Cerebellar nuclear complex (tissue), 1 donor: ENCODE results near the gene COL6A3.

Experiments
- DNase-seq, 2 experiments: peaks; one replicate each; lab custom pipeline; 2025; lab: John Stamatoyannopoulos, UW

The COL6A3 gene, protein sequence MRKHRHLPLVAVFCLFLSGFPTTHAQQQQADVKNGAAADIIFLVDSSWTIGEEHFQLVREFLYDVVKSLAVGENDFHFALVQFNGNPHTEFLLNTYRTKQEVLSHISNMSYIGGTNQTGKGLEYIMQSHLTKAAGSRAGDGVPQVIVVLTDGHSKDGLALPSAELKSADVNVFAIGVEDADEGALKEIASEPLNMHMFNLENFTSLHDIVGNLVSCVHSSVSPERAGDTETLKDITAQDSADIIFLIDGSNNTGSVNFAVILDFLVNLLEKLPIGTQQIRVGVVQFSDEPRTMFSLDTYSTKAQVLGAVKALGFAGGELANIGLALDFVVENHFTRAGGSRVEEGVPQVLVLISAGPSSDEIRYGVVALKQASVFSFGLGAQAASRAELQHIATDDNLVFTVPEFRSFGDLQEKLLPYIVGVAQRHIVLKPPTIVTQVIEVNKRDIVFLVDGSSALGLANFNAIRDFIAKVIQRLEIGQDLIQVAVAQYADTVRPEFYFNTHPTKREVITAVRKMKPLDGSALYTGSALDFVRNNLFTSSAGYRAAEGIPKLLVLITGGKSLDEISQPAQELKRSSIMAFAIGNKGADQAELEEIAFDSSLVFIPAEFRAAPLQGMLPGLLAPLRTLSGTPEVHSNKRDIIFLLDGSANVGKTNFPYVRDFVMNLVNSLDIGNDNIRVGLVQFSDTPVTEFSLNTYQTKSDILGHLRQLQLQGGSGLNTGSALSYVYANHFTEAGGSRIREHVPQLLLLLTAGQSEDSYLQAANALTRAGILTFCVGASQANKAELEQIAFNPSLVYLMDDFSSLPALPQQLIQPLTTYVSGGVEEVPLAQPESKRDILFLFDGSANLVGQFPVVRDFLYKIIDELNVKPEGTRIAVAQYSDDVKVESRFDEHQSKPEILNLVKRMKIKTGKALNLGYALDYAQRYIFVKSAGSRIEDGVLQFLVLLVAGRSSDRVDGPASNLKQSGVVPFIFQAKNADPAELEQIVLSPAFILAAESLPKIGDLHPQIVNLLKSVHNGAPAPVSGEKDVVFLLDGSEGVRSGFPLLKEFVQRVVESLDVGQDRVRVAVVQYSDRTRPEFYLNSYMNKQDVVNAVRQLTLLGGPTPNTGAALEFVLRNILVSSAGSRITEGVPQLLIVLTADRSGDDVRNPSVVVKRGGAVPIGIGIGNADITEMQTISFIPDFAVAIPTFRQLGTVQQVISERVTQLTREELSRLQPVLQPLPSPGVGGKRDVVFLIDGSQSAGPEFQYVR (N-terminal part only)

GRCh38 chr2:237413777-237414661, at the start of gene COL6A3:
COL6A3 (minus strand) TSS chr2:237414164; CDS start chr2:237396817, 17,347 bp downstream.
- no peak for DNase-seq

DNA sequence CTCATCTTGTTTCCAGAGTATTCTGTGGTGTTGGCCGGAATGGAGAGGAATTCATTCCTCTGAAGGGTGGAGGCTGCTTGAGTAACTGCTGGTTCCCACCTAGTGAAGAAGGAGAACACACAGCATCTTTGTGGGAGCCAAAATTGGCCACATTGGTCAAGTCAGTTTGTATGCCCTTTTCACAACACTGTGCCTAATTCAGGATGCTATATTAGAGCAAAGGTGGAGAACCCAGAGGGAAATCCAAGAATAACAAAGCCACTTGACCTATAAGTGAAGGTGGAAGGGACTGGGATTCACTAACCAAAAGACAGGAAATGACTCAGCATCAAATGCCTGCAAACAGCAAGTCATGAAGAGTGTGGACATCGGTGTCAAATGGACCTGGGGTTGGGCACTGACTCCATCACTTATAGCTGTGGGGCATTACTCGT, 45.8 kb upstream of the COL6A3 start:
- DNase-seq, result no peak

- DNase-seq, result no peak
These were observed 45.3 kb upstream of the COL6A3 start for GRCh38 chr2:237459226-237459625.

GRCh38 chr2:237458519-237458918, 44.6 kb upstream of the COL6A3 start:
- no peak for DNase-seq

DNA sequence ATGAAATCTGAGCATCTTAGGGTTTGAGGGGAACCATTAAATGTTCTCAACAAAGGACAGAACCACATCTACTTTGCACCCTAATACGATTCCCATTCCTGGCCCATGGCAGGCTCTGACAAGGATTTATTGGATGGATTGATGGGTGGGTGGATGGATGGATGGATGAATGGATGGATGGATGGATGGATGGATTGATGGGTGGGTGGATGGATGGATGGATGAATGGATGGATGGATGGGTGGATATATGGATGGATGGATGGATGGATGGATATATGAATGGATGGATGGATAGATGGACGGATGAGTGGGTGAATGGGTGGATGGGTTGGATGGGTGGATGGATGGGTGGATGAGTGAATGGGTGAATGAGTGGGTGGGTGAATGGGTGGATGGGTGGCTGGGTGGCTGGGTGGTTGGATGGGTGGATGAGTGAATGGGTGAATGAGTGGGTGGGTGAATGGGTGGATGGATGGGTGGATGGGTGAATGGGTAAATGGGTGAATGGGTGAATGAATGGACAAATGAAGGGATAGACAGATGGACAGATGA, 43.5 kb upstream of the COL6A3 start:
- no peak for DNase-seq

DNA sequence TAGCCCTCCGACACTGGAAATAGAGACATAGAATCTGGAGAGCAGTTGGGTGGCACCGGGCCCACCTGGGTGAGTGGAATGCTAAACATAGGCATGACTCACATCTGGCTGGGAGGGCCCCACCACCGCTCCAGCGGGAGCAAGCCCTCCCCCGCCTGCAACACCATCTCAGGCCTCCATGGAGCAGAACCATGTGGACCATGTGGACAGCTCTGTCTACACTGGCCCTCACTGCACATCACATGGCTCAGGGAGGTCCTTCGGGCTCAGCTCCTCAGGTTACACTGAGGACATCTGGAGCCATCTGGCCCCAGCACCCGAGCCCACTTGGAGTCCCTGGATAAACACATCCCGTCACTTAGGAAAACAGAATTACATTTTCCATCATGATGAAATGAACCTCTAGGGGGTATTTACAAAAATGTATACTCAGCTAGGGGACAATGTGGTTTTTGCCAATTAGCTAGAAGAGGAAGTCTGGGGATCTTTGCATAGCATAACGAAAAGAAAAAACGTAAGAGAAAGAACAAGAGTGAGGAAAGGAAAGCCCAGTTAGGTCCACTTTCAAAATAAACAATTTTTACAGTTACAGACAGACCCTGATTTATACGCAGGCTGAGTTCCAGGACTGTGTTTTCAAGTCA, 42.4 kb upstream of the COL6A3 start:
- DNase-seq, result no peak

GRCh38 chr2:237455764-237456163, 41.8 kb upstream of the COL6A3 start:
- DNase-seq, result no peak

DNA sequence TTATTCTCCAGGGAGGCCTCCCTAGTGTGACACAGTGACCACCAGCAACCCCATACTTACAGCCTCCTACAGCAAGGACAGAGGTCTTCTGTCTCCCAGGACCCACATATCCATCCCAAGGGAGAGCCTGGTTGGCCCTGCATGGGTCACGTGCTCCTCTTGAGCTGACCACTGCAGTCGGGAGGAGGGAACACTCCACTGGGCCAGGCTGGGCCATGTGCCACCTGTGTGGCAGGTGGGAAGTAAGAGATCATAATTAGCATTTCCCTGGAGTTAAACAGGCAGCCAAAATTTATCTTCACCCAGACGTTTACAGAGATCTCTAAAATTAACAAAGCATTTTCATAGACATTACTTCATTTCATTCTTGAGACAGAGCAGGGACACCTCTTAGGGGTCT, 39.7 kb upstream of the COL6A3 start:
- DNase-seq, result no peak

GRCh38 chr2:237452861-237453260, 38.9 kb upstream of the COL6A3 start:
- DNase-seq, result no peak

- no peak for DNase-seq
These were observed 37.9 kb upstream of the COL6A3 start for GRCh38 chr2:237451643-237452469.

- no peak for DNase-seq
These were observed 36.6 kb upstream of the COL6A3 start for GRCh38 chr2:237450583-237450982.

DNA sequence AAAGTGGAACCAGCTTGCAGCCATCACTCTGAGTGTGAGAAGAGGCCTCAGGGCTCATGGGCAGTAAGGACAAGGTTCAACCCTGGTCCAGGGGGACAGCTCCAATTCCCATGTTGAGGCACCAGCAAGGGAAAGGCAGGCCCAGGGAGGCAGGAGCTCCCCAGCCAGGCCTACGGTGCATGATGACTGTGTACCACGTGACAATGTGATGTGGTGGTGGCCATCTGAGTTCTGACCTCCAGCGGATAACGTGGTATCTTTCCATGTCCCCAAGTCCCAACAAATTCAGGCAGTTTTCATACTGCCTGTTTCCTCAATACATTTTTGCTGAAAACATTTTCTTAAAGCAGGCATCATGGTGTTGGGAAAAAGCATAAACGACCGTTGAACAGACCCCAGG, 36.1 kb upstream of the COL6A3 start:
- DNase-seq, result no peak

GRCh38 chr2:237449193-237449881, 35.4 kb upstream of the COL6A3 start:
- DNase-seq, result no peak

GRCh38 chr2:237448626-237449025, 34.7 kb upstream of the COL6A3 start:
- DNase-seq, result no peak

DNA sequence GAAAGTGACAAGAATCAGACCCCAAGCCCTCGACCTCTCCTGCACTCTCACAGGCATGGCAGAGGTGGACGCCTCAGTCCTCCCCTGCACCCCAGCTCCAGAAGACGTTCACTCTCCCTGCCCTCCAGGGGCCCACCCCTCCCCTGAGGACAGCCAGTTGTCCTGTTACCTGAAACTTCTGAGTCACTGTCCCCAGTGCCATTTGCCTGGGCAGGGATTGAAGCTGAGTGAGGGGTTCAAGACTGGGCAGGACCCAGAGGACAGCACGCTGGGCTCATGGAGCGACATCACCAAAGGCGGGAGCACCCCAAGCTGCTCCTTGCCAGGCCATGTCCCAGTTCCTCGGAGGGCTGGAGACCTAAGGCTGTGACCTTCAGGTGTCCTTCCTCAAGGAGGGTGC, 34.2 kb upstream of the COL6A3 start:
- DNase-seq, result no peak

- no peak for DNase-seq
These were observed 33.5 kb upstream of the COL6A3 start for GRCh38 chr2:237447496-237447895.

DNA sequence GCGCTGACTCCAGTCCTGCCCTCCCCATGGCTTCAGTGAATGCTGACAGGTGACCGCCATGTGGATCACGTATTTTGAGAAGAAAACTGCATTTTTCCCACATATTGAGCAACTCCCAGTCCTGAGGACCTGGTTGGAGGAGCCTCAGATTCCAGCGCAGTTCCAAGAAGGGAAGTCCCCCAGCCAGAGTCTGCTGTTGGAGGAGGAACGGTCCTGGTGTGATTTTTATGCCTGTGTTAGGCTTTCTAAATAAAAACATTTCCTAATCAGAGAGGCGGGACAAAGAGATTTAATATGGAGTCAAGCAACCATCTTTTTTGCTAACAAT, 32.3 kb upstream of the COL6A3 start:
- DNase-seq, result no peak

- DNase-seq, result no peak
These were observed 31.8 kb upstream of the COL6A3 start for GRCh38 chr2:237445611-237446337.
